ENCODE measurements around the gene GMCL1.

GMCL1 gene

DNA sequence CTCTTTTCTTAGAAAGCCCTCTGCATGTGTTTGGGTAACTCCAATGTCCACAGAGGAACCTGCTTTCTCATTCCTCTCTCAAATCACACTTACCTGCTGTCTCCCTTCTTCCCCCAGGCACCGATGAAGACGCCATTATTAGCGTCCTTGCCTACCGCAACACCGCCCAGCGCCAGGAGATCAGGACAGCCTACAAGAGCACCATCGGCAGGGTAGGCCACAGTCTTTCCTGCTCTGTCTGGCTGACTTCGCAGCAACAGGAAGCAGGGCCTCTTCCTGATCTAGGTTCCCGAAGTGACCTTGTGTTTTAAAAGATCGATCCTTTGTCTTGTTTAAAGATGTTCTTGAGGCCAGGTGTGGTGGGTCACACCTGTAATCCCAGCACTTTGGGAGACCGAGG, 25.0 kb upstream of the GMCL1 start:
- H3K9me3 ChIP-seq (replicated peaks; ENCODE audit: insufficient read depth, low read length), result no peaks in the 10 kb centered on the region
- H3K9ac ChIP-seq (ENCODE audit: low read length), result no peak overlapping the region
- no peak overlapping the region for H2AFZ ChIP-seq (ENCODE audit: low read length)
- no peaks in the 10 kb centered on the region for H3K36me3 ChIP-seq (replicated peaks; ENCODE audit: insufficient read depth, low read length)
- H3K9me2 ChIP-seq (replicated peaks; ENCODE audit: insufficient read depth, low read length), result no peaks in the 10 kb centered on the region
- peaks cover 5% of the 10 kb centered on the region for H3F3A ChIP-seq (ENCODE audit: insufficient read depth, low read length)
- no peak overlapping the region for H3K4me3 ChIP-seq (ENCODE audit: low read length)
- DNase-seq, result no peak
- no peak overlapping the region for H3K27ac ChIP-seq (ENCODE audit: low read length)
- TF ChIP-seq EZH2phosphoT487 (IDR thresholded peaks at IDR 0.05; ENCODE audit: low read length), result no peak
- peaks cover 12% of the 10 kb centered on the region for H3K4me1 ChIP-seq (ENCODE audit: low read length)
- no peaks in the 10 kb centered on the region for H3K27me3 ChIP-seq (replicated peaks; ENCODE audit: insufficient read depth, low read length)
- no peak overlapping the region for H3K4me2 ChIP-seq (ENCODE audit: low read depth, low read length)
- H4K20me1 ChIP-seq (ENCODE audit: insufficient read depth, low read length), result no peaks in the 10 kb centered on the region
- H3K79me2 ChIP-seq (ENCODE audit: low read length), result no peaks in the 10 kb centered on the region

DNA sequence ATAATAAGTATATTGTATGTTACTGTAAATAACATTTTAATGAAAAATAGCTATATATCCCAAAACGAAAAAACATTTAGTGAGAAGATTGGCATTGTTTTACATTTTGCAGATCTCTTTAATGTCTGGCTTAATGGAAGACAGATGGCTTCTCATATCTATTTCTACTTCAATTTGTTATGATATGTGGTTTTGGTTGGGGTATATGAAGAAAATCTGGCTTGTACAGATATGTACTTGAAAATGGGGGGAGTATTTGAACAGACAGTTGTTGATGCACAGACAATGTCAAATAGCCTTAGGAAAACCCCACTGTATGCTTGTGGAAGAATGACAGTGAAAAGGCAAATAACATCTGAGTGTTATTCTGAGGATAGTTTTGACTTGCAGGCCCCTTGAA, 23.6 kb upstream of the GMCL1 start:
- Histone ChIP-seq H3K4me3 (ENCODE audit: low read length) (no peak overlapping the region), H3K27ac (ENCODE audit: low read length) (no peak overlapping the region), H3K4me1 (ENCODE audit: low read length) (peaks cover 6% of the 10 kb centered on the region), H3K79me2 (ENCODE audit: low read length) (no peaks in the 10 kb centered on the region), H3K9ac (ENCODE audit: low read length) (no peak overlapping the region), H2AFZ (ENCODE audit: low read length) (no peak overlapping the region), H3K9me3 (replicated peaks; ENCODE audit: insufficient read depth, low read length) (no peaks in the 10 kb centered on the region), H3K9me2 (replicated peaks; ENCODE audit: insufficient read depth, low read length) (no peaks in the 10 kb centered on the region), H3K27me3 (replicated peaks; ENCODE audit: insufficient read depth, low read length) (no peaks in the 10 kb centered on the region), H4K20me1 (ENCODE audit: insufficient read depth, low read length) (no peaks in the 10 kb centered on the region), H3K4me2 (ENCODE audit: low read depth, low read length) (no peak overlapping the region), H3F3A (ENCODE audit: insufficient read depth, low read length) (no peaks in the 10 kb centered on the region), H3K36me3 (replicated peaks; ENCODE audit: insufficient read depth, low read length) (no peaks in the 10 kb centered on the region)
- no peak for DNase-seq
- TF ChIP-seq EZH2 (optimal IDR thresholded peaks at IDR 0.05; ENCODE audit: low read depth, low read length) (no peak), EZH2phosphoT487 (IDR thresholded peaks at IDR 0.05; ENCODE audit: low read length) (no peak)
- TF ChIP-seq, protein P1, sequence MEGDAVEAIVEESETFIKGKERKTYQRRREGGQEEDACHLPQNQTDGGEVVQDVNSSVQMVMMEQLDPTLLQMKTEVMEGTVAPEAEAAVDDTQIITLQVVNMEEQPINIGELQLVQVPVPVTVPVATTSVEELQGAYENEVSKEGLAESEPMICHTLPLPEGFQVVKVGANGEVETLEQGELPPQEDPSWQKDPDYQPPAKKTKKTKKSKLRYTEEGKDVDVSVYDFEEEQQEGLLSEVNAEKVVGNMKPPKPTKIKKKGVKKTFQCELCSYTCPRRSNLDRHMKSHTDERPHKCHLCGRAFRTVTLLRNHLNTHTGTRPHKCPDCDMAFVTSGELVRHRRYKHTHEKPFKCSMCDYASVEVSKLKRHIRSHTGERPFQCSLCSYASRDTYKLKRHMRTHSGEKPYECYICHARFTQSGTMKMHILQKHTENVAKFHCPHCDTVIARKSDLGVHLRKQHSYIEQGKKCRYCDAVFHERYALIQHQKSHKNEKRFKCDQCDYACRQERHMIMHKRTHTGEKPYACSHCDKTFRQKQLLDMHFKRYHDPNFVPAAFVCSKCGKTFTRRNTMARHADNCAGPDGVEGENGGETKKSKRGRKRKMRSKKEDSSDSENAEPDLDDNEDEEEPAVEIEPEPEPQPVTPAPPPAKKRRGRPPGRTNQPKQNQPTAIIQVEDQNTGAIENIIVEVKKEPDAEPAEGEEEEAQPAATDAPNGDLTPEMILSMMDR (IDR thresholded peaks at IDR 0.05; ENCODE audit: low read length), result no peak

DNA sequence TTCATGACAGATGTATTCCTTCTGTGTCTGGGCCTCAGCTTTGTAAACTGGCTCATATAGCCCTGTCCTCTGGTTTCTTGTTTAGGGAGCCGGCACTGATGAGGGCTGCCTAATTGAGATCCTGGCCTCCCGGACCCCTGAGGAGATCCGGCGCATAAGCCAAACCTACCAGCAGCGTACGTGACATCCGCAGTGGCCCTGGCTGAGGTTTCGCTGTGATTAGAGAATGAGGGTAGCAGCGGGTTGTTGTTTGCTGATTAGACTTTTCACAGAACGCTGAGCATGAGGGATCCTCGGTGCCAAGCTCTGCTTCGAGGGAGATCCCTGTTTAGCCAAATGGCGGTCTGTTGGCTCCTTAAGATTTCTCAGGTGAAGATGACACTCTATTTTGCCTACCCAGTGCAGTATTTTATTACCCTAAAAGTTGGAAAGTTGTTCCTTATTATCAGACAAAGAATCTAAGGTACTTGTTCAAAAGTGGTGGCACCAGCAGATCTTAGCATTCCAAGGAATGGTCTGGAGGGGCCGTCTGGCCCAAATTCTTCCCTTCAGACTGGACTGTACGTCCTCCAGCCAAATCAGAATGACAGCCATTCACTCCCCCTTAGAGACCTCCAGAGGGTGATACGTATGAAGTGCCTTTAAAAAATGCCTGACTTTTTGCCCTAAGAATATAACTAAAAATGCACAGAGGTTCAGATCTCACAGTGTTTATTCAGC, 21.5 kb upstream of the GMCL1 start:
- H3K4me1 ChIP-seq (ENCODE audit: low read length), result peaks cover 6% of the 10 kb centered on the region
- no peaks in the 10 kb centered on the region for H3K36me3 ChIP-seq (replicated peaks; ENCODE audit: insufficient read depth, low read length)
- H4K20me1 ChIP-seq (ENCODE audit: insufficient read depth, low read length), result no peaks in the 10 kb centered on the region
- H3K4me3 ChIP-seq (ENCODE audit: low read length), result no peak overlapping the region
- no peak overlapping the region for H3K27ac ChIP-seq (ENCODE audit: low read length)
- no peak overlapping the region for H3K4me2 ChIP-seq (ENCODE audit: low read depth, low read length)
- no peak for DNase-seq
- no peaks in the 10 kb centered on the region for H3F3A ChIP-seq (ENCODE audit: insufficient read depth, low read length)
- H2AFZ ChIP-seq (ENCODE audit: low read length), result no peak overlapping the region
- no peaks in the 10 kb centered on the region for H3K79me2 ChIP-seq (ENCODE audit: low read length)
- H3K27me3 ChIP-seq (replicated peaks; ENCODE audit: insufficient read depth, low read length), result no peaks in the 10 kb centered on the region
- no peaks in the 10 kb centered on the region for H3K9me3 ChIP-seq (replicated peaks; ENCODE audit: insufficient read depth, low read length)
- no peak overlapping the region for H3K9ac ChIP-seq (ENCODE audit: low read length)
- TF ChIP-seq EZH2 (optimal IDR thresholded peaks at IDR 0.05; ENCODE audit: low read depth, low read length) (no peak), EZH2phosphoT487 (IDR thresholded peaks at IDR 0.05; ENCODE audit: low read length) (no peak)
- TF ChIP-seq, protein P1 (IDR thresholded peaks at IDR 0.05; ENCODE audit: low read length), result no peak
- no peaks in the 10 kb centered on the region for H3K9me2 ChIP-seq (replicated peaks; ENCODE audit: insufficient read depth, low read length)

DNA sequence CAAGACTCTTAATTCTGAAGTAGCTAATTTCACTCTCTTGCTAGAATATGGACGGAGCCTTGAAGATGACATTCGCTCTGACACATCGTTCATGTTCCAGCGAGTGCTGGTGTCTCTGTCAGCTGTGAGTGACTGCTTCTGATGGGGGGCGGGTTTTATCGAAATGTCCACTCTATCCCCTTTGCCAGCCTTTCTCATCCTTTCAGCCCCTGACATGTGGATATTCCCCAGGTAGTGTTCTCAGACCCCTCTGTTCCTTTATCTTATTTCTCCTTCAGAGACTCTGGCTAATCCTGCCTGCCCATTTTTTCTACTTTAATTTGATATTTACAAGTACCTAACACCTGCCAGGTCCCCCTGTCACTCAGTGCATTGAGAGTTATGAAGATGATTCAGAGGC, 18.9 kb upstream of the GMCL1 start:
- Histone ChIP-seq H3K9ac (ENCODE audit: low read length) (no peak overlapping the region), H3K9me3 (replicated peaks; ENCODE audit: insufficient read depth, low read length) (no peaks in the 10 kb centered on the region), H3K4me3 (ENCODE audit: low read length) (no peak overlapping the region), H2AFZ (ENCODE audit: low read length) (no peak overlapping the region), H3K9me2 (replicated peaks; ENCODE audit: insufficient read depth, low read length) (no peaks in the 10 kb centered on the region), H3F3A (ENCODE audit: insufficient read depth, low read length) (no peaks in the 10 kb centered on the region), H3K27ac (ENCODE audit: low read length) (no peak overlapping the region), H3K4me2 (ENCODE audit: low read depth, low read length) (no peak overlapping the region), H3K36me3 (replicated peaks; ENCODE audit: insufficient read depth, low read length) (no peaks in the 10 kb centered on the region), H3K27me3 (replicated peaks; ENCODE audit: insufficient read depth, low read length) (no peaks in the 10 kb centered on the region), H3K79me2 (ENCODE audit: low read length) (no peaks in the 10 kb centered on the region), H3K4me1 (ENCODE audit: low read length) (no peaks in the 10 kb centered on the region), H4K20me1 (ENCODE audit: insufficient read depth, low read length) (no peaks in the 10 kb centered on the region)
- DNase-seq, result no peak
- TF ChIP-seq EZH2 (optimal IDR thresholded peaks at IDR 0.05; ENCODE audit: low read depth, low read length), result no peak
- TF ChIP-seq EZH2phosphoT487 (IDR thresholded peaks at IDR 0.05; ENCODE audit: low read length), result no peak
- TF ChIP-seq, protein P1 (IDR thresholded peaks at IDR 0.05; ENCODE audit: low read length), result no peak

Data from MM.1S (cell line).